ENCODE data around the gene UBIAD1.
"Not testable (repeated sequence)": the region's sequence is repeated elsewhere in the genome, so short reads cannot be mapped to it uniquely, and the experiment has no call there.

Gene UBIAD1

DNA sequence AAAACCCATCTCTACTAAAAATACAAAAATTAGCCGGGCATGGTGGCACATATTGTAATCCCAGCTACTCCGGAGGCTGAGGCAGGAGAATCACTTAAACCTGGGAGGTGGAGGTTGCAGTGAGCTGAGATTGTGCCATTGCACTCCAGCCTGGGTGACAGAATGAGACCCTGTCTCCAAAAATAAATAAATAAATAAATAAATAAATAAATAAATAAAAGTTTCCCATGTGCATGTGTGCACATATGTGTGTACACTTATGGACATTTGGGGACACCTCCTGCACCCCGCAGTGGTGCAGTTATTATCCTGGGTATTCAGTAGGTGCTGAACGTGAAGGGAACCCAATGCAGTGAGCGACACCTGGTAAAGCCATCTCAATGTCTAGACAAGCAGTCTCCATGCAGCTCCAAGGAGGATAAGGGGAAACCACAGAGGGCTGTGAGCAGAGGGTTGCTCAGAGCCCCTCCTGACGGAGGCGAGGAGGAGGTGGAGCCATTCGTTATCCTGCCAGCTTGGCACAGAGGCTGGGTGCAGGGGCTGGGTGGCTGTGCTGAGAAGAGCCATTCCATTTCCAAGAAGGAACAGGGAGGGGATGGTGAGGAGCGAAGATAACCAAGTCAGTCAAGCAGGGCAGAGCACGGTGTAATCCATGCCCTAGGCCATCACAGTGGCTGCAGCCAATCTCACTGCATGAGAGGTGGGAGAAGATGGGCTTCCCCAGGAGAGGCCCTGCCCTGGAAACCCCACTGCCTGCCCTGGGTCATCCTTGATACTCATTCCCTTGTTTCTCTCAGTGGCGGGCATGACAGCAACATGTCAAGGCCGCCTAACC lies 25.6 kb downstream of the UBIAD1 start:
- H3K36me3 ChIP-seq (replicated peaks), result no peaks in the 10 kb centered on the region
- no peaks in the 10 kb centered on the region for H3K27me3 ChIP-seq (replicated peaks)
- in situ Hi-C loops (cut with HindIII; ENCODE audit: low pct_ligation_motif_present, low sequenced_read_pairs), result no loop called here
- no peak for DNase-seq
- no peak overlapping the region for H3K4me3 ChIP-seq (ENCODE audit: low read depth, low read length)
- TF ChIP-seq, protein P1, sequence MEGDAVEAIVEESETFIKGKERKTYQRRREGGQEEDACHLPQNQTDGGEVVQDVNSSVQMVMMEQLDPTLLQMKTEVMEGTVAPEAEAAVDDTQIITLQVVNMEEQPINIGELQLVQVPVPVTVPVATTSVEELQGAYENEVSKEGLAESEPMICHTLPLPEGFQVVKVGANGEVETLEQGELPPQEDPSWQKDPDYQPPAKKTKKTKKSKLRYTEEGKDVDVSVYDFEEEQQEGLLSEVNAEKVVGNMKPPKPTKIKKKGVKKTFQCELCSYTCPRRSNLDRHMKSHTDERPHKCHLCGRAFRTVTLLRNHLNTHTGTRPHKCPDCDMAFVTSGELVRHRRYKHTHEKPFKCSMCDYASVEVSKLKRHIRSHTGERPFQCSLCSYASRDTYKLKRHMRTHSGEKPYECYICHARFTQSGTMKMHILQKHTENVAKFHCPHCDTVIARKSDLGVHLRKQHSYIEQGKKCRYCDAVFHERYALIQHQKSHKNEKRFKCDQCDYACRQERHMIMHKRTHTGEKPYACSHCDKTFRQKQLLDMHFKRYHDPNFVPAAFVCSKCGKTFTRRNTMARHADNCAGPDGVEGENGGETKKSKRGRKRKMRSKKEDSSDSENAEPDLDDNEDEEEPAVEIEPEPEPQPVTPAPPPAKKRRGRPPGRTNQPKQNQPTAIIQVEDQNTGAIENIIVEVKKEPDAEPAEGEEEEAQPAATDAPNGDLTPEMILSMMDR (IDR thresholded peaks at IDR 0.05; ENCODE audit: low read depth, low read length, missing control alignments), result no peak
- H3K27ac ChIP-seq, result no peak overlapping the region

- Histone ChIP-seq H3K27me3 (replicated peaks) (no peaks in the 10 kb centered on the region), H3K4me3 (ENCODE audit: low read depth, low read length) (no peak overlapping the region), H3K36me3 (replicated peaks) (no peaks in the 10 kb centered on the region), H3K27ac (no peak overlapping the region)
- DNase-seq, result no peak
- TF ChIP-seq, protein P1 (IDR thresholded peaks at IDR 0.05; ENCODE audit: low read depth, low read length, missing control alignments), result no peak
- in situ Hi-C loops (cut with HindIII; ENCODE audit: low pct_ligation_motif_present, low sequenced_read_pairs), result no loop called here
These were observed 26.2 kb downstream of the UBIAD1 start for GRCh38 chr1:11299225-11299574.

GRCh38 chr1:11301601-11302000 lies 28.6 kb downstream of the UBIAD1 start:
- no peak overlapping the region for H3K4me3 ChIP-seq (ENCODE audit: low read depth, low read length)
- H3K27me3 ChIP-seq (replicated peaks), result no peaks in the 10 kb centered on the region
- TF ChIP-seq, protein P1 (IDR thresholded peaks at IDR 0.05; ENCODE audit: low read depth, low read length, missing control alignments), result no peak
- in situ Hi-C loops (cut with HindIII; ENCODE audit: low pct_ligation_motif_present, low sequenced_read_pairs), result no loop called here
- no peak overlapping the region for H3K27ac ChIP-seq
- no peaks in the 10 kb centered on the region for H3K36me3 ChIP-seq (replicated peaks)
- DNase-seq, result no peak

- no peak overlapping the region for H3K27ac ChIP-seq
- H3K27me3 ChIP-seq (replicated peaks), result no peaks in the 10 kb centered on the region
- TF ChIP-seq, protein P1 (IDR thresholded peaks at IDR 0.05; ENCODE audit: low read depth, low read length, missing control alignments), result no peak
- no peak for DNase-seq
- H3K4me3 ChIP-seq (ENCODE audit: low read depth, low read length), result no peak overlapping the region
- H3K36me3 ChIP-seq (replicated peaks), result no peaks in the 10 kb centered on the region
- in situ Hi-C loops (cut with HindIII; ENCODE audit: low pct_ligation_motif_present, low sequenced_read_pairs), result no loop called here
These were observed 29.4 kb downstream of the UBIAD1 start for GRCh38 chr1:11302366-11302765.

- in situ Hi-C loops (cut with HindIII; ENCODE audit: low pct_ligation_motif_present, low sequenced_read_pairs); H3K27ac ChIP-seq; H3K36me3 ChIP-seq (replicated peaks); DNase-seq; H3K27me3 ChIP-seq (replicated peaks); H3K4me3 ChIP-seq (ENCODE audit: low read depth, low read length): not testable (repeated sequence)
These were observed 32.5 kb downstream of the UBIAD1 start for GRCh38 chr1:11305516-11305915.

GRCh38 chr1:11307852-11308251 lies 34.9 kb downstream of the UBIAD1 start:
- no peak overlapping the region for H3K27ac ChIP-seq
- no peak overlapping the region for H3K4me3 ChIP-seq (ENCODE audit: low read depth, low read length)
- TF ChIP-seq, protein P1 (IDR thresholded peaks at IDR 0.05; ENCODE audit: low read depth, low read length, missing control alignments), result no peak
- H3K36me3 ChIP-seq (replicated peaks), result no peaks in the 10 kb centered on the region
- no peak for DNase-seq
- in situ Hi-C loops (cut with HindIII; ENCODE audit: low pct_ligation_motif_present, low sequenced_read_pairs), result no loop called here
- no peaks in the 10 kb centered on the region for H3K27me3 ChIP-seq (replicated peaks)
